Kidney glomerular epithelial cell (primary cell): Measurements from ENCODE around the gene IL3.

ENCODE experiments used
- DNase-seq: peaks from one replicate; lab custom pipeline; 2025; lab: John Stamatoyannopoulos, UW

IL3 gene

GRCh38 chr5:132057498-132058255 is 2.8 kb upstream of the IL3 start:
- DNase-seq, result no peak

GRCh38 chr5:132058646-132059042 is 1.8 kb upstream of the IL3 start:
- no peak for DNase-seq

GRCh38 chr5:132059043-132059695 is 1.3 kb upstream of the IL3 start:
- no peak for DNase-seq

GRCh38 chr5:132059696-132060500 is 557 bp upstream of the IL3 start:
- DNase-seq, result no peak

- peak; percentile 58 for DNase-seq
These were observed 2.8 kb downstream of the IL3 start for GRCh38 chr5:132063090-132063911.

GRCh38 chr5:132064140-132064539 is 3.7 kb downstream of the IL3 start:
- DNase-seq, result no peak

- DNase-seq, result peak; percentile 67
These were observed 4.4 kb downstream of the IL3 start for GRCh38 chr5:132064738-132065331.

- peak; percentile 27 for DNase-seq
These were observed 5.0 kb downstream of the IL3 start for GRCh38 chr5:132065351-132065937.

GRCh38 chr5:132065951-132066701 is 5.7 kb downstream of the IL3 start:
- DNase-seq, result no peak

GRCh38 chr5:132066871-132067270 is 6.4 kb downstream of the IL3 start:
- DNase-seq, result no peak

GRCh38 chr5:132067451-132067850 is 7.0 kb downstream of the IL3 start:
- no peak for DNase-seq

GRCh38 chr5:132067941-132068808 is 7.7 kb downstream of the IL3 start:
- no peak for DNase-seq

GRCh38 chr5:132069561-132069960 is 9.1 kb downstream of the IL3 start:
- DNase-seq, result no peak

GRCh38 chr5:132069994-132070393 is 9.5 kb downstream of the IL3 start:
- no peak for DNase-seq

- DNase-seq, result no peak
These were observed 10.2 kb downstream of the IL3 start for GRCh38 chr5:132070460-132071337.

- DNase-seq, result no peak
These were observed 10.9 kb downstream of the IL3 start for GRCh38 chr5:132071338-132071707.

- DNase-seq, result no peak
These were observed 11.6 kb downstream of the IL3 start for GRCh38 chr5:132072070-132072469.

GRCh38 chr5:132072528-132072927 is 12.1 kb downstream of the IL3 start:
- no peak for DNase-seq
